A673 (cell line): Measurements from ENCODE around the gene ZBP1.

Source experiments
- EZH2 ChIP-seq: fragments of 200-600 bp; sonication (generic); IDR thresholded peaks from 2 replicates; pipeline ENCODE4 v1.6.1; 2017; ENCODE audit warnings: borderline replicate concordance, low read depth, mild to moderate bottlenecking, mixed read lengths, antibody characterized with exemption, low read length; ENCODE audit not compliant: poor library complexity, severe bottlenecking
- TF ChIP-seq, protein P1 (sequence below): fragments of 300-800, 200-600 bp; sonication (generic); conservative IDR thresholded peaks from 2 replicates; pipeline ENCODE4 v1.5.1; 2017; ENCODE audit warnings: low read depth, mild to moderate bottlenecking, antibody characterized with exemption, low read length, moderate library complexity, mixed read lengths

DNA sequence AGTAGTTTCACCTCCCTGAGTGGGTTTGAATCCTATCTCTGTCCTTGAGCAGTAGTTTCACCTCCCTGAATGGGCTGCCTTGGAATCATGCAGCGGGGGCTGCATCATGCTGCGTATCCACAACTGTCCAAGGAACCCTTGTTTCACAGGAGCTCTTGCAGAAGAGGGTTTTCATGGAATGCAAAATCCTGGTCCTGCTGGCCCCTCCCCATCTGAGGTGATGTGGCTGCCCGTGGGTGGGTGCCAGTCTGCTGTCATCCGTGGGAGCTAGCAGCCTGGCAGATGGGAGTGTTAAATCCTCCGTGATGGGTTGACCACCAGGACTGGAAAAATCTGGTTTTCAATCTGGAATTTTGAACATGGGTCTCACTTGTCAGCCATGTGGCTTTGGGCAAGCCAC is 21.7 kb downstream of the ZBP1 start:
- TF ChIP-seq EZH2 = no peak
- TF ChIP-seq, protein P1, sequence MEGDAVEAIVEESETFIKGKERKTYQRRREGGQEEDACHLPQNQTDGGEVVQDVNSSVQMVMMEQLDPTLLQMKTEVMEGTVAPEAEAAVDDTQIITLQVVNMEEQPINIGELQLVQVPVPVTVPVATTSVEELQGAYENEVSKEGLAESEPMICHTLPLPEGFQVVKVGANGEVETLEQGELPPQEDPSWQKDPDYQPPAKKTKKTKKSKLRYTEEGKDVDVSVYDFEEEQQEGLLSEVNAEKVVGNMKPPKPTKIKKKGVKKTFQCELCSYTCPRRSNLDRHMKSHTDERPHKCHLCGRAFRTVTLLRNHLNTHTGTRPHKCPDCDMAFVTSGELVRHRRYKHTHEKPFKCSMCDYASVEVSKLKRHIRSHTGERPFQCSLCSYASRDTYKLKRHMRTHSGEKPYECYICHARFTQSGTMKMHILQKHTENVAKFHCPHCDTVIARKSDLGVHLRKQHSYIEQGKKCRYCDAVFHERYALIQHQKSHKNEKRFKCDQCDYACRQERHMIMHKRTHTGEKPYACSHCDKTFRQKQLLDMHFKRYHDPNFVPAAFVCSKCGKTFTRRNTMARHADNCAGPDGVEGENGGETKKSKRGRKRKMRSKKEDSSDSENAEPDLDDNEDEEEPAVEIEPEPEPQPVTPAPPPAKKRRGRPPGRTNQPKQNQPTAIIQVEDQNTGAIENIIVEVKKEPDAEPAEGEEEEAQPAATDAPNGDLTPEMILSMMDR = no peak
